Activated CD8-positive, alpha-beta memory T cell treated with anti-CD3 and anti-CD28 coated beads for 36 hours (primary cell): ENCODE results near the gene MINDY4B. TPM values are rescaled to one million over a fixed set of nuclear protein-coding genes. Genes with fewer than 3 reads are reported as not detected.

Experiments
- total RNA-seq, 2 experiments: library from RNA; stranded (reverse); gene quantifications; one replicate each; pipeline ENCODE4 v1.2.3, GENCODE V29; 2021

MINDY4B gene
- total RNA-seq, 2 experiments from 2014 or later = not detected

Other genes with a start within 250 kb of the MINDY4B start
- not detected for gene ERICH6, start 201.5 kb downstream of the MINDY4B start, total RNA-seq
- gene SIAH2, start 142.3 kb downstream of the MINDY4B start, total RNA-seq = 100 to 1,000 TPM; 107 to 109 TPM
- not detected for gene CLRN1, start 67.3 kb upstream of the MINDY4B start, total RNA-seq
- gene MED12L, start 180.2 kb upstream of the MINDY4B start, total RNA-seq = 1 to 10 TPM; 1.5 to 1.8 TPM